ENCODE results near the gene KCNQ1.
A peak's percentile ranks its signal among the peaks of the same experiment; 100 is the strongest.

The KCNQ1 gene

DNA sequence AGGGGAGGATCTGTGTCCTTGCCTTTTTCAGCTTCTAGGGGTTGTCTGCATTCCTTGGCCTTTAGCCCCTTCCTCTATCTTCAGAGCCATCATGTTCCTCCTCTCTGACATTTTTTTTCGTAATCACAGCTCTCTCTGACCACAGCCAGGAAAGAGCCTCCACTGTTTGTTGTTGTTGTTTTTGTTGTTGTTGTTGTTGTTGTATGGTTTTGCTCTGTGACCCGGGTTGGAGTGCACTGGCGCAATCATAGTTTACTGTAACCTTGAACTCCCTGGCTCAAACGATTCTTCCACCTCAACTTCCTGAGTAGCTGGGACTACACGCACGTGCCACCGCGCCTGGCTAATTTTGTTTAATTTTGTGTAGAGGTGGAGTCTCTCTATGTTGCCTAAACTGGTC, 310.3 kb downstream of the KCNQ1 start:
- FAIRE-seq, result no peak

DNA sequence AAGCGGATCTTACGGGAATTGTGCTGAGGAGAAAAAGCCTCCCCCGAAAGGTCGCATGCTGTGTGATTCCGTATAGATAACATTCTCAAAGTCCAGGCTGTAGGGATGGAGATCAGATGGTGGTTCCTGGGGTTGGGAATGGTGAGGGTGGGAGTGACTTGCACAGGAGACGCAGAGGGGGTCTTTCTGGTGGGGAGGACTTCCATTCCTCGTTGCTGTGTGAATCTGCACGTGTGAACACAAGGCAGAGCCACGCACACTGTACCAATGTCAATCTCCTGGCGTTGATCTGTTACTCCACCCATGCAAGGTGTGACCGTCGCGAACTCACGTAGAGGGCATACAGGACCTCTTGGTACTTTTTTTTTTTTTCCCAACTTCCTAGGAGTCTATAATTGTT, 313.9 kb downstream of the KCNQ1 start:
- FAIRE-seq (no peak), DNase-seq (ENCODE audit: low spot score) (no peak)

More for the DNA sequence above, 310.3 kb downstream of the KCNQ1 start:
- no peak for DNase-seq (ENCODE audit: low spot score)

DNA sequence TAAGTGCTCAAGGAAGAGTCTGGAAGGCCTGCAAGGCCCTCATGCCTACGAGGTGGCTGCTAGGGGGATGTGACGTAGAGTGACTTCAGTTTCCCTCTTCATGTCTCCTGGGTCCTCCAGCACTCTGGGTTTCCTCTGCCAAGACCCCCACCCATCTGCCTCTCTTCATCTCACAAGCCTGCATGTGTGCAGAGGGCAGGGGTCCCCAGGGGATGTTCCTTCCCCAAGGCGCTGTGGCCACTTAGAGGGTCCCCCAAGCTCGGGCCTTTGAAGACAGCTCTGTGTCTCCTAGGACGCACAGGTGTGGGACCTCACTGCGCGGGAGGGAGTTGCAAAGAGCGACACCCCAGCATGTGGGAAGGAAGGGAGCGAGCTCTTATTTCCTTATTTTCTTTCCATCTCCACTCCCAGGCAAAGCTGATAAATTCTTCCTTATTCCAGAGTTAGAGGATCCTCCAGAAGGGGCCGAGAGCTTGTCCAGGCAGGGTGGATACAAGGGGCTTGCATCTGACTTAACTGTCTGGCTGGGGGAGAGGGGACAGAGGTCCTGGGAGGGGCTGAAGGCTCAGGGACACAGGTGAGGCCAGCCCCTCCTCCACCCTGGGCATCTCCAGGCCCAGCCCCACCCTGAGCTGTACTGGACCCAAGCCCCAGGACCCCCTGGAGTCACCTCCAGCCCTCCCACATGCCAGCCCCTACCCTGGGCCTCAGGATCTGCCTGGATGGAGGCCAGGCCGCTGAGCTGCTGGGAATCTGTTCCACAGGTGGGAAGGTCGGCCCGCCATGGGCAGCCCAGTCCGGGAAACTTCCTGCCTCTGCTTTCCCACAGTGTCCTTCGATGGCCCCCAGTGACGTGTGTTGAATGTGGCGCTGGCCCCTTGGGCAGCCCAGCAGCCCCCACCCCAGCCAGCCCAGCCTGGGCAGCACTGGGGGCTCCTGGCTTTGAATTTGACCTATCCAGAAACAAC, 314.7 kb downstream of the KCNQ1 start:
- FAIRE-seq (no peak), DNase-seq (ENCODE audit: low spot score) (no peak)

DNA sequence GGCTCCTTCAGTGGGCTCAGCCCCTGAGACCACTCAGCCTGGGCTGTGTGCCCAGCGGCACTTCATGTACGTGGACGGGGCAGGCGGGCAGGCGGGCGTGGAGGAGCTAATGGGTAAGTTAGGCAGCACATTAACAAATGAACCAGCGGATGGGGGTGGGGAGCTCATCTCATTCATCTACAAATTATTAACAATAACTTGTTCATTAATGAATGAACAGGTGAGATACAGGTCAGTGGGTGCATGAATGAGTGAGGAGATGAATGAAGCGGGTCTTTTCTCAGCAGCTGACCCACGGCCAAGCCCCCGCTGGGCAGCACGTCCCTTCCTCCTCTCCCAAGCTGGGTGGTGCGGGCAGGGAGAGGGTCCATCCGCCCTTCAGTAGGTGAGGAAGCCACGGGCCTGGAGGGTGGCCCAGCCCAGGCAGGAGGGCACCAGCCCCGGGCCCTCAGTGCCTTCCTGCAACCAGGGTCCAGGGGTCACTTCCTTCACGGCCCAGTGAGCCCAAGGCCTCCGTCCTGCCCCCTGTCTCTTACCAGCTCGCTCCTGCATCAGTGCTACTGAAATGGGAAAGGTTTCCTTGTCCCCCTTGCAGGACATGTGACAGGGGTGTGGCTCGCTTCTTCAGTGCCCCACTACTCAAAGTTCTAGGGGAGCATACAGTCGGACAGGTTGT, 315.5 kb downstream of the KCNQ1 start:
- FAIRE-seq (no peak), DNase-seq (ENCODE audit: low spot score) (no peak)

DNA sequence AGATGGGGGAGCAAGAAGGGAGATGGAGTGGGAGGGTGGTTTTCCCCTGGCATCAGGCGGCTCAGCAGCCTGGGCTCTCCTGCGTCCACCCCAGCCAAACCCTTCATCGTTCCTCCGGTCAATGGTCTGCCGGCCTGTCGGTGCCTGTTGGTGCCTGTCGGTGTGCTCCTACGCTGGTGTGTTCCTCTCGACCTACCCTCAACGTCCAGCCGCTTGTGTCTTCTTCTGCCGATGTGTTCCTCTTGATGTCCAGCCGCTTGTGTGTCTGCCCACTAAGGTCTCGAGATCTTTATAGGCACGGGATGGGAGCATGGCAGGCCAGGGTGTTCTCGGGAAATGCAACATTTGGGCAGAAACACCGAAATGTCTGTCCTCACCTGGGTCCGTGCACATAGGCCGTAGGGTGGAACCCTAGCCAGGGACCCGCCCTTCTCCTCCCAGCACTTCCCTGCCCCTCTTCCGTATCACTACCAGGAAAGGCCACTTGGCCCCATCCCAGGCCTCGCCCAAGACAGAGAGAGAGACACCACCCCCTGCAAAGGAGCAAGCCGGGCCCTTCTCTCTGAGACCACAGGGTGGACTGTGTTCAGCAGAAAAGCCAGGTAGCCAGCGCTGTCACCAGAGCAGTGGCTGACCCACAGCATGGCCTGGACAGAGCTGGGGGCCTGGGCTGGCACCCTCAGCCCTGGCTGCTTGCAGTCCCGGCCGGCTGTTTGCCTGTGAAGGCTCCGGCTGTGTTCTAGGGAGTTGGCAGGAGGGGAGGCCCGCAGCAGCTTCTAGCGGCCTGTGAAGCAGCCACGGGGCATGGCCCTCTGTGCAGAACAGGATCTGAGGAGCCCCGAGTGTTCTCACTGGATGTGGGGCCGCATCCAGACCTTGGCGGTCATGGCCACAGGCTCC, 316.6 kb downstream of the KCNQ1 start:
- FAIRE-seq (no peak), DNase-seq (ENCODE audit: low spot score) (no peak)

DNA sequence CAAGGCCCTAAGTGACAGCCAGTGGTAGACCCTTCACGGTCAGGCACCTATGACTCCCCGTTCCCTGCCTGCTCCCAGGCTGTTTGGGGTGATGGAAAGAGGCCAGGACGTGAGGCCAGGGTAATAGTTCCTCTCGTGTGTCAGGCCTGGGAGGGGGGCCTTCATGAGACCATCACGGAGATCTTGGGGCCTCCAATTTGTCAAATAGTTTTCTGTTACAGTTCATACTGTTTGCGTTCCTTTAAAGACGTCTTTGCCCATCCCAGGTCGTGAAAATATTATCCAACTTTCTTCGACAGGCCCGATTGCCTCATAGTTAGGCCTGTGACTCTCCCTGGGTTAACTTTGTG, 317.2 kb downstream of the KCNQ1 start:
- FAIRE-seq, result no peak

DNA sequence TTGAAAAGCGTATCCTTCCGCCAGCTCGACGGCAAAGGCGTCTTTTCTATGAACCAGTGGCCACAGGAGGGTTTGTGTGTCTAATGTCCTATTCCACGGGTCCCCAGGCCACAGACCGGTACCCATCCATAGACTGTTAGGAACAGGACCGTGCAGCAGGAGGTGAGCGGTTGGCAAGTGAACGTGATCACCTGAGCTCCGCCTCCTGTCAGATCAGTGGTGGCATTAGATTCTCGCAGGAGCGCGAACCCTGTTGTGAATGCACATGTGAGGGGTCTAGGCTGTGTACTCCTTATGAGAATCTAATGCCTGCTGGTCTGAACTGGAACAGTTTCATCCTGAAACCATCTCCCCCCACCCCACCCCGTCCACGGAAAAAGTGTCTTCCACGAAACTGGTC, 317.6 kb downstream of the KCNQ1 start:
- FAIRE-seq (no peak), DNase-seq (ENCODE audit: low spot score) (no peak)

More for the DNA sequence above, 317.2 kb downstream of the KCNQ1 start:
- no peak for DNase-seq (ENCODE audit: low spot score)

DNA sequence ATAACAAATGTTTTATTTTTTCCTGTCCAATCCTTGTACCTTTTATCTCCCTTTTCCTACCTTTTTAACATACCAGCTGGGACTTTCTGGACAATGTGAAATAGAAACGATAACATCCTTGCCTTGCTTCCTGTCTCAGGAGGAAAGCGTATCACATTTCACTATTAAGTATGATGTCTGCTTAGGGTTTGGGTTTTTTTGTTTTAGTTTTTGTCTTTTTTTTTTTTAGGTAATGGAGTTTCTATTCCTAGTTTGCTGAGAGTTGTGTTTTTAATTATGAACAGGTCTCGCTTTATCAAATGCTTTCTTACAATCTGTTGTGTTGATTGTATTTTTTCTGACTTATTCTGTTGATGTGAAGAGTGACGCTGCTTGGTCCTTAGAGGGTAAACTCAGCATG, 319.2 kb downstream of the KCNQ1 start:
- no peak for FAIRE-seq
- DNase-seq (ENCODE audit: low spot score), result no peak

DNA sequence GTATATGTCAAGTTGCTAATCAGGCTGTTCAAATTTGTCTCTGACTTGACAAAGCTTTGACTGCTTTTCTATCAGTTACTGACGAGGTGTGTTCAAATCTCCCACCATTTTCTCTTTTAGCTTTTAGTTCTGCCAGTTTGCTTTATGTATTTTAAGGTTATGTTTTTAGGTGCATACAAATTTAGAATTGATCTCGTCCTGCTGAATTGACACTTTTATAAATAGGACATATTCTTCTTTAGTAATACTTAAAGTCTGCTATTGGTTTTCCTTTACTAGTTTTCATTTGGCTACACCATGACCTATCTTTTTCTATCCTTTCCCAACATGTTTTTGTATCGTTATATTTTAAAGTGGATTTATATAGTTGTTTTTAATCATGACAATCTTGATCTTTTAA, 320.7 kb downstream of the KCNQ1 start:
- no peak for DNase-seq (ENCODE audit: low spot score)
- no peak for FAIRE-seq

DNA sequence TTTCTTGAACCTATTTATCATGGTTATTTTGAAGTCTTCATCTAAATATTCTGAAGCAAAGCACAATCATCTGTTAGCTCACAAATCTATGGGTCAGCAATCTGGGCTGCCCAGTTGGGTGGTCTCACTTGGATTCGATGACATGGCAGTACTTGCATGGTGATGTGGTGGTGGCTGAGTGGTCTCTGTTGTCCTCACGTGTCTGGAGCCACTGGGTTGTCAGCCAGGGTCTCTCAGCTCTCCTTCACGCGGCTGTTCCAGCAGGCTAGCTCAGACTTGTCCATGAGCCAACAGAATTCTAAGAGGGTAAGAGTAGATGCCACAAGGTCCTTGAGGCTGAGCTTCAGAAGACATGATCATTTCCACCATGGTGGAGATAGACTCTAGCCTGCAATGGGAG, 321.4 kb downstream of the KCNQ1 start:
- FAIRE-seq (no peak), DNase-seq (ENCODE audit: low spot score) (no peak)

DNA sequence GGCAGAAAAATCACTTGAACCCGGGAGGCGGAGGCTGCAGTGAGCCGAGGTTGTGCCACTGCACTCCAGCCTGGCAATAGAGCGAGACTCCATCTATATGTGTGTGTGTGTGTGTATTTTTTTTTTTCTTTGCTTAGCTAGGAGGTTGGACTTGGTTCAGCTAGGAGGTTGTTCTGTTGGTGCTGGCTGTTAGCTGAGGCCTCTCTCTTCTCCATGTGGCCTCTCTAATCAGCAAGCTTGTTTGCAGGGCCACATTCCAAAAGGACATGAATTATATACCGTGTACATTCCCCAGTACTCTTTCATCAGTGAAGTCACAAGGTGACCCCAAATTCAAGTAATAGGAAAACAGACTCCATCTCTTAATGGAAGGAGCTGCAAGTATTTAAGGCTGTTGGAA, 322.3 kb downstream of the KCNQ1 start:
- no peak for DNase-seq (ENCODE audit: low spot score)
- no peak for FAIRE-seq

DNA sequence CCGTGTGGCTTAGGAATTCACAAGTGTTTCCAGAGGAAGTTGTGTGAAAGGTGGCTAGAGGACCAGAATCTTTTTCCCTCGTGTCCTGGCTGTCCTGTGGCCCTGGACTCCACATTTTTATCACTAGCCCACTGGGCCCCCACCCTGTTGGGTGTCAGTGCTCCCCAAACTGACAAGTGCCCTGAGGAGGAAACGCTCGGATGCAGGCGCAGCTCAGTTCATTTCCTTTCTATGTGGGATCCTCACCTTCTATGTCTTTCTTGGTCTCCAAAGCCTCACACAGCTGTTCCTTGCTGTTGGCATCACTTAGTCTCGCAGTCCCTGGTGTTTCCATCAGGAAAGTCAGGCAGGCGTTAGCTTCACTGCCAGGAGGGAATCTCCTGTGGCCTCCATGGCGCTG, 323.0 kb downstream of the KCNQ1 start:
- FAIRE-seq (no peak), DNase-seq (ENCODE audit: low spot score) (no peak)

DNA sequence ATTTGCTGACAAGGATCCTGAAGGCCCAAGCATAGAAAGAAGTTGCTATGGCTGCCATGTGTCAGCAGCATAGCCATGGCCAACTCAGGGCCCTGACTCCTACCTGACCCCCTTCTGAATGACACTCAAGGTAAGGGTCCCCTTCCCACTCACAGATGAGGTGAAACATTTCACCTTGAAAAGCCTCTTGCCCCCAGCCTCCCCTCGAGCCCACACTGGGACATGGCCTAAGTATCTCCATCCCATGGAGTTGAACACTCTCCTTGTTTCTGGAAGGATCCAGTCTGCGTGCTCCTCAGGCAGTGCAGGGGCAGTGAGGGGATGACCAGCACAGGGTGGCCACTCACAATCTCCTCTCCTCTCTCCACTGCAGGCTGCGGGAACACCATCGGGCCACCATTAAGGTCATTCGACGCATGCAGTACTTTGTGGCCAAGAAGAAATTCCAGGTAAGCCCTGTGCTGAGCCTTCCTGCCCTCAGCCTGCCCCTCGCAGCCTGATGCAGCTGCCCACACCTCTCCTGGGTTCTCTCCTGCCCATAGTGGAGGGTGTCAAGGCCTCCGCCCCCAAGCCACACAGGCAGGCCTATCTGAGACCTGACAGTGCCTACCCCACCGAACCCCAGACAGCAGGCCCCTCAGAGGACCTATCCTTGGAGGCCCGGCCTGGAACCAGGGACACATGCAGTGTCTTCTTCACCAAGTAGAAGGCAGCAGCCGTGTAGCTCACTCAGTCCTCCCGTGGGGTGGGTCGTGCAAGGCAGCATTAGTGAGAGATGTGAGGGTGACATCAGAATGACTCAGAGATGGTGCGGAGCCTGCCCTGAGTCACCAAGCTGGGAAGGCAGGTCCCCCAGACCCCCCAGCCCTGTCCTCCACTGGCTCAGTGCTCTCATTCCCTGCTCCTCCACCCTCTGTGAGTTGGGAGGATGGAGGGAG, 323.9 kb downstream of the KCNQ1 start:
- DNase-seq (ENCODE audit: low spot score) (peak; percentile 80), FAIRE-seq (peak; percentile 79)

DNA sequence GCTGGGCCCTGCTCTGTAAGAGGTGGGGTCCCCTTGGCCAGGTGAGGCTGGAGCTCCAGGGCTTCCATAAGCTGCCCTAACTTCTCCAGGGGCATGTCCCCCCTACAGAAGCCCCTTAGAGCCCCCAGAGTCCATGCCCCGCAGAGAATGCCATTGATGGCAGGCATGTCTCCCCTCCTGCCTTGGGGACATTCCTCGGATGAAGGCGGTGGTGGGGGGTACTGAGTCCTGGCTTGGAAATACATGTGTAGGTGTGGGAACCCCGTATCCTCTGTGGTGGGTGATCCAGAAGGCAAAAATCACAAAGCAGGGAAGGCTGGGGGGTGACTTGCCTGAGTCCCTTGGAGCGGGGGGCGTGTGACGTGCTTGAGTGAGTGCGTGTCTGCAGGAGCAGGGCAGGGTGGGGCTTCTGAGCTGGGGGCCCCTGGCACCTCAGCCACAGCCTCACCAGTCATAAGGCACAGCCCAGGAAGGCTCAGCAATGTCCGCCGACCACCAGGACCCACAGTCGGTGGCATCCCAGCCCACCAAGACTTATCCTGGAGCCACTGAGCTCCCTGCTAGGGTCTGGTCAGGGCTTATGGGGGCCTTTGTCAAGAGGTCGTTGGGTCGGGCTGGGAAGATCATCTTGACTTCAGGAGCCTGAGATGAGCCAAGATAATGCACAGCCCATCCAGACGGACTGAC, 324.7 kb downstream of the KCNQ1 start:
- FAIRE-seq, result no peak
- peak; percentile 7 for DNase-seq (ENCODE audit: low spot score)

DNA sequence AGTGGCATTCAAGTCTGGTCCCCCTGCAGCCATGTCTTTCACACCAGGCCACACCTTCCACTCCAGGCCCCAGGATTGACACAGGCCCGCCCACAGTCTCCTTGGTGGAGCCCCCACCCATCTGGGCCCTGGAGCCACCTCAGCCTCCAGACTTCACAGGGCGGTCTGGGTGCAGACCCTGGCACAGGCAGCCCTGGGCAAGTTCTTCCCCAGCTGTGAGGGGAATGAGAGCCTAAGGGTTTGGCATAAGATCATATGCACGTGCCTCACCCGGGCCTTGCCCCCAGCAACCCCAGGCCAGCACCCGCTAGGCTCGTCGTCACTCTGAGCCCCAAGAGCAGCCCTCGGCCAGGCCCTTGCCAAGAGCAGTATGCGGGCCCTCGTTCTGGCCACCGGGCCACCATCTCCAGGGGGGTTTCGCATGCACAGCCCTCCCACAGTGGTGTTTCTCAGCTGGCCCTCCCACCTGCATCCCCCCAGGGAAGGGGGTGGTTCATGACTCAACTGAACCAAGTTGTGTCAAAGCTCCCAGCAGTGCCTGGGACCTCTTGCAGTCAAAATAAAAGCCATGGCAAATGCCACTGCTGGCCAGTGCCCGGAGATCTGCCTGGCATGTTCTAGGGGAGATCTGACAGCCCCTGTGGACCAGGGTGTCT, 325.4 kb downstream of the KCNQ1 start:
- DNase-seq (ENCODE audit: low spot score), result no peak
- FAIRE-seq, result no peak

DNA sequence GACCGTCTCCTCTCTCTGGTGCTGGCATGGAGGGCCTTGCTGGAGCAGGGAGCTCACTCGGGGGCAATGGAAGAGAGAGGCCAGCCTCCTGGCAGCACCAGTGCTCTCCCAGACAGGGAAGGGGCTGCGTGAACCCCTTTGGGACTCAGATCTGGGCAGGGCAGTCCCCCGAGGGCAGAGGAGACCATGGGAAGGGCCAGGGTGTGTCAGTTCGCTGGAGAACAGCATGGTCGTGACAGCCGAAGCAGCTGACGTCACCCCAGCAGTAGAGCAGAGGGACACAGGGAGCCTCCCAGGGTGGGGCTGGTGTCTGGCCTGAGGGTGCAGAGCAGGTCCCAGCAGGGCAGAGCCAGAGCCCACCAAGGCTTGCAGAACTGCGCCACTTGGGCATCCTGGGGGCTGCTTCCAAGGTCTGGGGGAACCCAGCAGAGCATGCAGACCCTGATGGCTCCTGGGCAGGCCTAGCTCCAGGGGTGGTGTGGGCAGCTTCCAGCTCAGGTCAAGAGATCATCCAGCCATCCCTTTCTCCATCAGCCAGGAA, 326.0 kb downstream of the KCNQ1 start:
- no peak for DNase-seq (ENCODE audit: low spot score)
- FAIRE-seq, result no peak

DNA sequence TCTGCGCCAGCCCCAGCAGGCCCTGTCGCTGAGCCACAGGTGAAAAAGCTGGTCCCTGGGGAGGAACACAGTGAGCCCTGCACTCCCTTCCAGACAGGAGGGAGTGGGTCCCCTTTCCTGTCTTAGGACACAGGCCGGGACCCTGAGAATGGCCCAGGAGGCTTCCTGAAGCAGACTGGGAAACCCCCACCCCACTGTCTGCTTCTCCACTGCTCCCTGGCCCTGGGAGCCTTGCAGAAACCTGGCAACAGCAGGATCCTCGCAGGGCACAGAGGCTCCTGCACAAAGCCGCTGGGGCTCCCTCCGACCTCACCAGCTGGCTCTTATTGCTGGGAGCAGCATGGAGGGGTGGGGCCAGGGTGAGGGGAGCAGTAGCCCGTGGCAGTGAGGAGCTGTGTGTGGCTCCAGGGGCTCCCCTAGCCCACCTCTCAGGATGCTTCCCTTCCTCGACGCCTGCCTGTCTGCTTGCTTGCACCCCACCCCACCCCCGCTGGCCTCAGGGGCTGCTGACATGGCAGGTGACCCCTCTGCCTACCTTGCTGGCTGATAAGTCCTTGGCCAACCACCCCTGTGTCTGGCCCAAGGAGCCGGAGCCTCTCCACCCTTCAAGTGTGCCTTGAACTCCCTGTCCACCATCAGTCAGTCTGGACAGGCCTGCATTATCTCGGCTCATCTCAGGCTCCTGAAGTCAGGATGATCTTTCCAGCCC, 327.1 kb downstream of the KCNQ1 start:
- no peak for FAIRE-seq

DNA sequence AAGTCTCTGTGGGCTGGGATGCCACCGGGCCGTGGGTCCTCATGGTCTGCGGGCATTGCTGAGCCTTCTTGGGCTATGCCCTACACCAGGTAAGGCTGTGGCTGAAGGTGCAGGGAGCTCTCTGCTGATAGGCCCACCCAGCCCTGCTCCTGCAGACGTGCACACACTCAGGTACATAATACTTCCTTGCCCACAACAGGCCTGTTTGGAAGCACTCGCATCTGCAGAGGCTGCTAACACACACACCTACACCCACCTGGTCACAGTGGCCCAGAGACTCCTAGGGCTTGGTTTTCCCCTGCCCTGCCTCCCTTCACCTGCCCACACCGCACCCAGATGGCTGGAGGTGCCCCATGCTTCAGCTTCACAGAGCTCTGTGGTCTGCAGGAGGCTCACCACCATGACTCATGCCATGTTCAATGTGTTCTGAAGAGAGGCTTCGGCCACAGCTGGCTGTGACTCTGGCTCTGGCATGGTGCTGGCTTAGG, 327.8 kb downstream of the KCNQ1 start:
- FAIRE-seq, result peak; percentile 86
- peak; percentile 65 for DNase-seq (ENCODE audit: low spot score)

More for the DNA sequence above, 327.1 kb downstream of the KCNQ1 start:
- DNase-seq (ENCODE audit: low spot score), result no peak

Measured in RCC 7860 (cell line).